ENCODE results near the gene SFMBT2. TPM values are rescaled to one million over a fixed set of nuclear protein-coding genes. Genes with fewer than 3 reads are reported as not detected.
"Not testable (repeated sequence)": the region's sequence is repeated elsewhere in the genome, so short reads cannot be mapped to it uniquely, and the experiment has no call there.

The SFMBT2 gene
- total and polyA plus RNA-seq, 4 donors, result 2.9 to 11.0 (median 6.5) TPM

GRCh38 chr10:7400068-7400715, 10.6 kb downstream of the SFMBT2 start:
- Histone ChIP-seq H3K27me3 (ENCODE audit: control insufficient read depth in 3 of 3, insufficient read depth in 3 of 3, low read length in 2 of 3) (no peaks in the 10 kb centered on the region), H3K9ac (ENCODE audit: insufficient read depth in 1 of 2, low read length in 2 of 2) (no peak overlapping the region), H3K36me3 (ENCODE audit: control insufficient read depth in 4 of 4, insufficient read depth in 4 of 4, low read length in 4 of 4) (no peaks in the 10 kb centered on the region), H3K4me3 (no peak overlapping the region), H3K4me1 (ENCODE audit: control insufficient read depth in 5 of 5, insufficient read depth in 5 of 5, low read length in 5 of 5) (peaks cover 0 to 29% (median 4%) of the 10 kb centered on the region in 5 donors), H3K9me3 (ENCODE audit: control insufficient read depth in 4 of 4, insufficient read depth in 3 of 4, low read length in 3 of 4) (no peaks in the 10 kb centered on the region), H3K27ac (ENCODE audit: low read depth in 1 of 2, low read length in 1 of 2) (peak overlapping the region in 1 of 2 donors; percentile 35)
- DNase-seq (peak in 1 of 3 donors; percentile 11), ATAC-seq (ENCODE audit: insufficient read depth, low FRiP score) (no peak)
- TF ChIP-seq CTCF (IDR thresholded peaks at IDR 0.05; ENCODE audit: control extremely low read depth, extremely low read depth), result no peak
- WGBS, 2 donors, result 72 to 76% methylated on average over 10 of the region's 10 CpGs

GRCh38 chr10:7399533-7399932, 11.3 kb downstream of the SFMBT2 start:
- DNase-seq, result peak in 1 of 3 donors; percentile 12
- WGBS, 2 donors, result 94 to 95% methylated on average over 3 of the region's 3 CpGs

GRCh38 chr10:7397049-7398035, 13.5 kb downstream of the SFMBT2 start:
- WGBS, 2 donors, result 84 to 90% methylated on average over 17 of the region's 17 CpGs
- no peak overlapping the region for H3K4me3 ChIP-seq
- no peaks in the 10 kb centered on the region for H3K36me3 ChIP-seq (ENCODE audit: control insufficient read depth in 4 of 4, insufficient read depth in 4 of 4, low read length in 4 of 4)
- H3K27me3 ChIP-seq (ENCODE audit: control insufficient read depth in 3 of 3, insufficient read depth in 3 of 3, low read length in 2 of 3), result no peaks in the 10 kb centered on the region
- peaks cover 0 to 30% (median 4%) of the 10 kb centered on the region in 5 donors for H3K4me1 ChIP-seq (ENCODE audit: control insufficient read depth in 5 of 5, insufficient read depth in 5 of 5, low read length in 5 of 5)
- peak in 1 of 3 donors; percentile 13 for DNase-seq
- H3K27ac ChIP-seq (ENCODE audit: low read depth in 1 of 2, low read length in 1 of 2), result peak overlapping the region in 1 of 2 donors; percentile 89
- ATAC-seq (ENCODE audit: insufficient read depth, low FRiP score), result no peak
- H3K9ac ChIP-seq (ENCODE audit: insufficient read depth in 1 of 2, low read length in 2 of 2), result no peak overlapping the region
- H3K9me3 ChIP-seq (ENCODE audit: control insufficient read depth in 4 of 4, insufficient read depth in 3 of 4, low read length in 3 of 4), result no peaks in the 10 kb centered on the region
- TF ChIP-seq CTCF (IDR thresholded peaks at IDR 0.05; ENCODE audit: control extremely low read depth, extremely low read depth), result no peak

More at GRCh38 chr10:7399533-7399932, 11.3 kb downstream of the SFMBT2 start:
- no peak overlapping the region for H3K4me3 ChIP-seq
- ATAC-seq (ENCODE audit: insufficient read depth, low FRiP score), result no peak
- no peak for TF ChIP-seq CTCF (IDR thresholded peaks at IDR 0.05; ENCODE audit: control extremely low read depth, extremely low read depth)
- H3K36me3 ChIP-seq (ENCODE audit: control insufficient read depth in 4 of 4, insufficient read depth in 4 of 4, low read length in 4 of 4), result no peaks in the 10 kb centered on the region
- H3K27ac ChIP-seq (ENCODE audit: low read depth in 1 of 2, low read length in 1 of 2), result peak overlapping the region in 1 of 2 donors; percentile 35
- H3K9me3 ChIP-seq (ENCODE audit: control insufficient read depth in 4 of 4, insufficient read depth in 3 of 4, low read length in 3 of 4), result no peaks in the 10 kb centered on the region
- no peaks in the 10 kb centered on the region for H3K27me3 ChIP-seq (ENCODE audit: control insufficient read depth in 3 of 3, insufficient read depth in 3 of 3, low read length in 2 of 3)
- H3K4me1 ChIP-seq (ENCODE audit: control insufficient read depth in 5 of 5, insufficient read depth in 5 of 5, low read length in 5 of 5), result peaks cover 0 to 26% (median 4%) of the 10 kb centered on the region in 5 donors
- no peak overlapping the region for H3K9ac ChIP-seq (ENCODE audit: insufficient read depth in 1 of 2, low read length in 2 of 2)

GRCh38 chr10:7392301-7392700, 18.5 kb downstream of the SFMBT2 start:
- H3K4me3 ChIP-seq; DNase-seq; H3K9me3 ChIP-seq (ENCODE audit: control insufficient read depth in 4 of 4, insufficient read depth in 3 of 4, low read length in 3 of 4); H3K27ac ChIP-seq (ENCODE audit: low read depth in 1 of 2, low read length in 1 of 2); H3K36me3 ChIP-seq (ENCODE audit: control insufficient read depth in 4 of 4, insufficient read depth in 4 of 4, low read length in 4 of 4); ATAC-seq (ENCODE audit: insufficient read depth, low FRiP score); H3K27me3 ChIP-seq (ENCODE audit: control insufficient read depth in 3 of 3, insufficient read depth in 3 of 3, low read length in 2 of 3); H3K9ac ChIP-seq (ENCODE audit: insufficient read depth in 1 of 2, low read length in 2 of 2): not testable (repeated sequence)
- H3K4me1 ChIP-seq (ENCODE audit: control insufficient read depth in 5 of 5, insufficient read depth in 5 of 5, low read length in 5 of 5), result peaks cover 0 to 19% (median 0%) of the 10 kb centered on the region in 5 donors
- WGBS, 2 donors, result 74 to 87% methylated on average over 5 of the region's 5 CpGs

Data from lung (tissue), 12 donors.